ENCODE data around the gene CARD11.

GRCh38 chr7:3066506-3066905, 22.8 kb upstream of the CARD11 start:
- TF ChIP-seq POLR2A (IDR thresholded peaks at IDR 0.05; ENCODE audit: low read depth) = no peak
- TF ChIP-seq CTCF (IDR thresholded peaks at IDR 0.05) = no peak
- no peak for TF ChIP-seq POLR2AphosphoS5 (IDR thresholded peaks at IDR 0.05)

Measured in esophagus muscularis mucosa (tissue), 3 donors.